WERI-Rb-1 (cell line): ENCODE results near the gene PGAP6.

Experiments
- DNase-seq: peaks from one replicate; pipeline ENCODE4 v3.0.0-alpha.2; 2020
- H3K27ac ChIP-seq: fragments of 250-450 bp; sonication (Bioruptor Pico); 2 replicates; pipeline ENCODE4 v1.5.1; 2020; ENCODE audit warnings: mild to moderate bottlenecking, moderate library complexity
- H3K27me3 ChIP-seq: fragments of 250-450 bp; sonication (Bioruptor Pico); 2 replicates; pipeline ENCODE4 v1.5.1; 2021; ENCODE audit warnings: mild to moderate bottlenecking, low read depth, moderate library complexity; ENCODE audit not compliant: insufficient read depth, severe bottlenecking
- H3K36me3 ChIP-seq: fragments of 250-450 bp; sonication (Bioruptor Pico); 2 replicates; pipeline ENCODE4 v1.5.1; 2020; ENCODE audit warnings: mild to moderate bottlenecking, moderate library complexity
- H3K4me3 ChIP-seq: 2 replicates; pipeline ENCODE4 v1.5.1; 2011; ENCODE audit warnings: low read depth, mild to moderate bottlenecking, control low read depth, low read length
- H3K9me3 ChIP-seq: fragments of 250-450 bp; sonication (Bioruptor Pico); 2 replicates; pipeline ENCODE4 v1.5.1; 2021; ENCODE audit warnings: mild to moderate bottlenecking, moderate library complexity; ENCODE audit not compliant: severe bottlenecking
- TF ChIP-seq, protein P1 (sequence below): IDR thresholded peaks from 2 replicates; pipeline ENCODE4 v1.5.1; 2011; ENCODE audit warnings: low read depth, mild to moderate bottlenecking, control low read depth, inconsistent platforms, low read length

Gene PGAP6

DNA sequence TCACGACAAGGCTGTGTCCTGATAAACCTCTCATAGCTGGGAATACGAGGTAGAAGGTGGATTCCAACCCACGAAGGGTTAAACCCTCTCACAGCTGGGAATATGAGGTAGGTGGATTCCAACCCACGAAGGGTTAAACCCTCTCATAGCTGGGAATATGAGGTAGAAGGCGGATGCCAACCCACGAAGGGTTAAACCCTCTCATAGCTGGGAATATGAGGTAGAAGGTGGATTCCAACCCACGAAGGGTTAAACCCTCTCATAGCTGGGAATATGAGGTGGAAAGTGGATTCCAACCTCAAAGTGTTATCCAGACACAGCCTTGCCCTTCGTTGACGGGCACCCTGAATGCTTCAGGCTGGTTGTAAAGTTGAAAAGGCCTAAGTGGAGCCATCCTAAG, 60.2 kb downstream of the PGAP6 start:
- TF ChIP-seq, protein P1, sequence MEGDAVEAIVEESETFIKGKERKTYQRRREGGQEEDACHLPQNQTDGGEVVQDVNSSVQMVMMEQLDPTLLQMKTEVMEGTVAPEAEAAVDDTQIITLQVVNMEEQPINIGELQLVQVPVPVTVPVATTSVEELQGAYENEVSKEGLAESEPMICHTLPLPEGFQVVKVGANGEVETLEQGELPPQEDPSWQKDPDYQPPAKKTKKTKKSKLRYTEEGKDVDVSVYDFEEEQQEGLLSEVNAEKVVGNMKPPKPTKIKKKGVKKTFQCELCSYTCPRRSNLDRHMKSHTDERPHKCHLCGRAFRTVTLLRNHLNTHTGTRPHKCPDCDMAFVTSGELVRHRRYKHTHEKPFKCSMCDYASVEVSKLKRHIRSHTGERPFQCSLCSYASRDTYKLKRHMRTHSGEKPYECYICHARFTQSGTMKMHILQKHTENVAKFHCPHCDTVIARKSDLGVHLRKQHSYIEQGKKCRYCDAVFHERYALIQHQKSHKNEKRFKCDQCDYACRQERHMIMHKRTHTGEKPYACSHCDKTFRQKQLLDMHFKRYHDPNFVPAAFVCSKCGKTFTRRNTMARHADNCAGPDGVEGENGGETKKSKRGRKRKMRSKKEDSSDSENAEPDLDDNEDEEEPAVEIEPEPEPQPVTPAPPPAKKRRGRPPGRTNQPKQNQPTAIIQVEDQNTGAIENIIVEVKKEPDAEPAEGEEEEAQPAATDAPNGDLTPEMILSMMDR: no peak
- H3K4me3 ChIP-seq: no peak overlapping the region
- DNase-seq: no peak
- peaks cover 11% of the 10 kb centered on the region for H3K36me3 ChIP-seq
- no peaks in the 10 kb centered on the region for H3K9me3 ChIP-seq
- H3K27me3 ChIP-seq: no peaks in the 10 kb centered on the region
- no peak overlapping the region for H3K27ac ChIP-seq
